DMS 273 (cell line): ENCODE data around the gene FAM76A.
"Not testable (repeated sequence)": the region's sequence is repeated elsewhere in the genome, so short reads cannot be mapped to it uniquely, and the experiment has no call there.

ENCODE experiments used
- DNase-seq: peaks from one replicate; lab custom pipeline; 2025; ENCODE audit not compliant: unreplicated experiment; lab: John Stamatoyannopoulos, UW

The FAM76A gene

GRCh38 chr1:27725374-27726172, at the start of gene FAM76A:
FAM76A (plus strand) TSS chr1:27725961; CDS start chr1:27726081, 120 bp downstream.
- peak; percentile 100 for DNase-seq

GRCh38 chr1:27676410-27676809, 49.4 kb upstream of the FAM76A start:
- no peak for DNase-seq

GRCh38 chr1:27678747-27679146, 47.0 kb upstream of the FAM76A start:
- DNase-seq = no peak

GRCh38 chr1:27680225-27680791, 45.5 kb upstream of the FAM76A start:
- DNase-seq = not testable (repeated sequence)

- not testable (repeated sequence) for DNase-seq
Observed at GRCh38 chr1:27681580-27681979, 44.2 kb upstream of the FAM76A start.

GRCh38 chr1:27682351-27682944, 43.3 kb upstream of the FAM76A start:
- DNase-seq = no peak

GRCh38 chr1:27684176-27684575, 41.6 kb upstream of the FAM76A start:
- no peak for DNase-seq

- DNase-seq = peak; percentile 36
Observed at GRCh38 chr1:27686223-27686990, 39.4 kb upstream of the FAM76A start.

GRCh38 chr1:27687906-27688305, 37.9 kb upstream of the FAM76A start:
- DNase-seq = no peak

- no peak for DNase-seq
Observed at GRCh38 chr1:27689423-27690173, 36.2 kb upstream of the FAM76A start.

GRCh38 chr1:27690183-27690582, 35.6 kb upstream of the FAM76A start:
- DNase-seq = no peak

GRCh38 chr1:27696835-27697234, 28.9 kb upstream of the FAM76A start:
- not testable (repeated sequence) for DNase-seq

- DNase-seq = no peak
Observed at GRCh38 chr1:27704958-27705357, 20.8 kb upstream of the FAM76A start.

GRCh38 chr1:27705545-27705944, 20.2 kb upstream of the FAM76A start:
- DNase-seq = no peak

GRCh38 chr1:27710574-27710973, 15.2 kb upstream of the FAM76A start:
- DNase-seq = no peak

GRCh38 chr1:27713139-27713725, 12.5 kb upstream of the FAM76A start:
- DNase-seq = no peak

- no peak for DNase-seq
Observed at GRCh38 chr1:27713869-27714513, 11.8 kb upstream of the FAM76A start.

GRCh38 chr1:27716262-27716895, 9.4 kb upstream of the FAM76A start:
- no peak for DNase-seq
